Measurements from ENCODE around the gene HMX1.

HMX1 gene

GRCh38 chr4:8871417-8872401 is at the start of gene HMX1:
TSS of gene HMX1 (minus strand) at chr4:8871839. CDS start at chr4:8871614, 225 bp downstream.
- DNase-seq (ENCODE audit: extremely low spot score) = no peak
- POLR2A ChIA-PET = no interaction called here
- TF ChIP-seq CTCF (IDR thresholded peaks at IDR 0.05; ENCODE audit: control extremely low read depth, extremely low read depth, low read depth, missing control alignments) = no peak
- CTCF ChIA-PET = no interaction called here

DNA sequence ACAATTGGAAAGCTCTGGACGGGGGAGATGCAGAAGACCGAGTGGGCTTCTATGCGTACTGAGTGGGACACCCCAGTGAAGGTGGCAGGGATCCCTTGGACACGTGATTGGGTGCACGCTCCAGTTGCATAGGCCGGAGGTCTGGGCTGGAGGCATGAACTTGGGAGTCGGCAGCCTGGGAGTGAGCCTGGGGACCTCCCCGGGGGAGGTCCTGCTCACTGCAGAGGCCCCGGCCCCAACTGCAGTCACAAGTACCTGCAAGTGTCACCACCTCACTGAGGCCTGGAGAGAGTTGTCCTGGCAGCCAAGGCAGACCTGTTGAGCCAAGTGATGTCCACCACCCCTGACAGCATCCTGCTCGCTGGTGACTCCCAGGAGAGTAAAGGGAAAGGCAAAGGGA is 49.3 kb upstream of the HMX1 start:
- TF ChIP-seq CTCF (IDR thresholded peaks at IDR 0.05; ENCODE audit: control extremely low read depth, extremely low read depth, low read depth, missing control alignments) = no peak
- no peak for DNase-seq (ENCODE audit: extremely low spot score)
- ChIA-PET POLR2A (no interaction called here), CTCF (interaction anchor here (1.3 kb wide), 1 partner anchor 233 kb away, joined by 3 read pairs; no protein-coding TSS in a partner anchor)

GRCh38 chr4:8920289-8920965 is 48.8 kb upstream of the HMX1 start:
- peak; percentile 5 for DNase-seq (ENCODE audit: extremely low spot score)
- TF ChIP-seq CTCF (IDR thresholded peaks at IDR 0.05; ENCODE audit: control extremely low read depth, extremely low read depth, low read depth, missing control alignments) = no peak
- ChIA-PET POLR2A (no interaction called here), CTCF (interaction anchor here (1.2 to 1.3 kb wide), 2 partner anchors 232 to 313 kb away, joined by 3 to 4 read pairs; no protein-coding TSS in a partner anchor)

DNA sequence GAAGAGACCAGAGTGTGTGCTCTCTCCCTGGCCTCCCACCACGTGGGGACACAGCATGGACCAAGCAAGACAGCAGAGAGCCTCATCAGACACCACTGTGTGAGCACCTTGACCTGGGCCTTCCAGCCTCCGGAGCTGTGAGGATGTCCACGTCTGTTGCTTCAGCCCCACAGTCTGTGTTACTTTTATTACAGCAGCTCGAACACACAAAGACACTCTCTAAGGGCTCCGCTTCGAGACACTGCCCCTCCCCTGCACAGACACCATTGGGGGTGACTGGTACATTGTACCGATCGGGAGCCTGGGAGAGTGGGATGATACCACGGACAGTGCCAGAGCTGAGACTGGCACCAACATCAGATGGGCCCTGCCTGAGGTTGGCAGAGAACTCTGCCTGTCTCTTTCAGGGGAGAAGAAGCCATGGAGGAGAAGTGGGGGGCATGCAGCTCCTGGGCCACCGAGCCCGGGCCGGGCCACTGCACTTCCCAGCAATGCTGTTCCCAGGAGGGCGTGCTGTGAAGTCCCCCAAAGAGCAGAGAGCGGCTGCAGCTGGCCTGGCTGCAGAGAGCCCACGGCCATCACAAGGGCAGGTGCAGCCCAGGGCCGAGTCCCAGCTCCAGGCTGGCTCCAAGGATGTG is 48.1 kb upstream of the HMX1 start:
- peak; percentile 4 for DNase-seq (ENCODE audit: extremely low spot score)
- POLR2A ChIA-PET = no interaction called here
- no peak for TF ChIP-seq CTCF (IDR thresholded peaks at IDR 0.05; ENCODE audit: control extremely low read depth, extremely low read depth, low read depth, missing control alignments)
- CTCF ChIA-PET = interaction anchor here (1.2 to 1.3 kb wide), 2 partner anchors 232 to 312 kb away, joined by 3 to 4 read pairs; no protein-coding TSS in a partner anchor

DNA sequence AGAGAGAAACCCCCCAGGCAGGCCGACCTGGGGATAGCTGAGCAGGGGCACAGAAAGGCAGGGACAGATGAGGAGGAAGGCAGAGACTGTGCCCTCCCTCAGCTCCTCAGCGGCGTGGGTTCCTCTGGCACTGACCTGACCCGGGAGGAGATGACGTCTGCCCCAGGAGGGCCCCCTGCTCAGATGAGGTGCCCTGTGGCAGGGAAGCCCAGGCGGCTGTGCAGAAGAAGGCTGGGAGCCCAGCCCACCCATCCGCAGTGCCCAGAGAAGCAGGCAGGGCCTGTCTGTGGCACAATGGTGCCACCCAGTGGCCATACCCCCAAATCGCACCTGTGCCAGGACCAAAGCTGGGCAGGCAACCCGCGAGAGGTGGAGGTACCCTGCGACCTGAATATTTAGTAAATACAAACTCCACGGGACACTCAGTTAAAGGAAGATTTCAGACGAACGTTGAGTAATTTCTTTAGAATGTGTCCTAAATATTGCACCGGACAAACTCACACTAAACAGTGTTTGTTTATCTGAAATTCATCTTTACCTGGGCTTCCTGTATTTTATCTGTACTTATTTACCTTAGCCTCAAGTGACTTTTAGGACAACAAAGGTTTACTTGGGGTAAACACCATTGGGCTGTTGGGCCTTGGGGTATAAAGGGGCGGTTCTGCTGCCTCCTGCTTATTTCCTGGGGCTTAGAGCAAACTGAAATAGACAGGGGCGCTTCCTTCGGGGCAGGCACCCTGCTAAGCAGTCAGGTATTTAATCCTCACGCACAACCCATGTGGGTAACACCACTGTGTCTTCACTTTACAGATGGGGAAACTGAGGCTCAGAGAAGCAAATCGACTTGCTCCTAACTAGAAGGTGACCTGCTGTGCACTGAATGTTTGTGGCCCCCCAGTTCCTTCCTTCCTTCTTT is 46.5 kb upstream of the HMX1 start:
- peak; percentile 81 for DNase-seq (ENCODE audit: extremely low spot score)
- ChIA-PET POLR2A (no interaction called here), CTCF (interaction anchor here (0.6 to 2.8 kb wide), 20 partner anchors 9 to 1116 kb away, joined by 3 to 41 read pairs (median 3); no protein-coding TSS in a partner anchor)
- peak; percentile 94 for TF ChIP-seq CTCF (IDR thresholded peaks at IDR 0.05; ENCODE audit: control extremely low read depth, extremely low read depth, low read depth, missing control alignments)
